ENCODE measurements around the gene RAPGEF1.

- no peak for TF ChIP-seq CTCF (IDR thresholded peaks at IDR 0.05)
- no peak for TF ChIP-seq POLR2AphosphoS5 (IDR thresholded peaks at IDR 0.05)
- TF ChIP-seq POLR2A (IDR thresholded peaks at IDR 0.05): no peak
These were observed 41.2 kb upstream of the RAPGEF1 start for GRCh38 chr9:131781069-131781468.

Data from sigmoid colon (tissue), 4 donors.